Thoracic aorta (tissue), 2 donors: Measurements from ENCODE around the gene SCN5A. TPM values are rescaled to one million over a fixed set of nuclear protein-coding genes. Genes with fewer than 3 reads are reported as not detected.

Experiments
- ATAC-seq: fragments of 150-250 bp; one replicate; pipeline ENCODE4 v1.8.0; 2017; ENCODE audit warnings: low read depth; ENCODE audit not compliant: insufficient number of reproducible peaks, low FRiP score
- DNase-seq: peaks from one replicate; pipeline ENCODE4 v3.0.0-alpha.2; 2020; ENCODE audit warnings: low spot score
- H3K27ac ChIP-seq, 2 donors: fragments of 200-600 bp; sonication (generic); 1 replicate in 1 of 2; 2 replicates in 1 of 2; pipeline ENCODE4 v1.5.1; 2016; ENCODE audit warnings: mild to moderate bottlenecking in 2 of 2, moderate library complexity in 2 of 2
- H3K27me3 ChIP-seq: fragments of 200-600 bp; sonication (generic); replicated peaks from 2 replicates; pipeline ENCODE4 v1.6.0; 2016; ENCODE audit warnings: mild to moderate bottlenecking; ENCODE audit not compliant: insufficient read depth
- H3K36me3 ChIP-seq: fragments of 200-600 bp; sonication (generic); one replicate; pipeline ENCODE4 v1.5.1; 2016
- H3K4me1 ChIP-seq, 2 donors: fragments of 200-600 bp; sonication (generic); 1 replicate in 1 of 2; 2 replicates in 1 of 2; pipeline versions ENCODE4 v1.5.1 to v1.6.0; 2016; ENCODE audit warnings: low read depth in 2 of 2, mild to moderate bottlenecking in 1 of 2; ENCODE audit not compliant: control insufficient read depth in 1 of 2
- H3K4me3 ChIP-seq: fragments of 200-600 bp; sonication (generic); 2 replicates; pipeline ENCODE4 v1.5.1; 2016; ENCODE audit warnings: mild to moderate bottlenecking
- H3K9me3 ChIP-seq: fragments of 200-600 bp; sonication (generic); 2 replicates; pipeline ENCODE4 v1.5.1; 2016
- total RNA-seq, 2 donors: library from RNA; depleted of rRNA; stranded (reverse); fragments of >200 nt; gene quantifications; one replicate each; pipeline versions ENCODE4 v1.1.0 to v1.2.3, GENCODE V29; 2016
- TF ChIP-seq, protein P1 (sequence below): fragments of 200-600 bp; sonication (generic); IDR thresholded peaks from one replicate; pipeline ENCODE4 v1.5.1; 2019; ENCODE audit warnings: antibody characterized with exemption

The SCN5A gene
- total RNA-seq, 2 donors from 2014 or later: 5.4 to 14.4 TPM

DNA sequence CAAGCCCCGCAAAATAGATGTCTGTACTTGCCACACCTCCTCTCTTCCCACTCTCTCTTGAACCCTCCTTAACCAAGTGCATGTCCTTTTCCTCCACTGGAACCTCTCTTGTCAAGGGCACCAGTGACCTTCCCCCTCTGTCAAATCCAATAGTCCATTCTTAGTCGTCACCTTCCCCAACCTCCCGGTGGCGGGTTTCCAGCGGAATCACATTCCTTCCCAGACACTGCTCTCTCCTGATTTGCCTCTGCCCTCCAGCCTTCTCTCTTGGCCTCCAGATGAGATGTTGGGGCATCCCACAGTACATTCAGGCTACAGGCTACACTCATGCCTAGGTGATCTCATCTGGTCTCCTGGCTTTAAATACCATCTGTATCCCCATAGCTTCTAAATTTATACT lies 31.1 kb downstream of the SCN5A start:
- no peak for DNase-seq
- ATAC-seq: no peak
- no peaks in the 10 kb centered on the region for H3K4me1 ChIP-seq
- TF ChIP-seq, protein P1, sequence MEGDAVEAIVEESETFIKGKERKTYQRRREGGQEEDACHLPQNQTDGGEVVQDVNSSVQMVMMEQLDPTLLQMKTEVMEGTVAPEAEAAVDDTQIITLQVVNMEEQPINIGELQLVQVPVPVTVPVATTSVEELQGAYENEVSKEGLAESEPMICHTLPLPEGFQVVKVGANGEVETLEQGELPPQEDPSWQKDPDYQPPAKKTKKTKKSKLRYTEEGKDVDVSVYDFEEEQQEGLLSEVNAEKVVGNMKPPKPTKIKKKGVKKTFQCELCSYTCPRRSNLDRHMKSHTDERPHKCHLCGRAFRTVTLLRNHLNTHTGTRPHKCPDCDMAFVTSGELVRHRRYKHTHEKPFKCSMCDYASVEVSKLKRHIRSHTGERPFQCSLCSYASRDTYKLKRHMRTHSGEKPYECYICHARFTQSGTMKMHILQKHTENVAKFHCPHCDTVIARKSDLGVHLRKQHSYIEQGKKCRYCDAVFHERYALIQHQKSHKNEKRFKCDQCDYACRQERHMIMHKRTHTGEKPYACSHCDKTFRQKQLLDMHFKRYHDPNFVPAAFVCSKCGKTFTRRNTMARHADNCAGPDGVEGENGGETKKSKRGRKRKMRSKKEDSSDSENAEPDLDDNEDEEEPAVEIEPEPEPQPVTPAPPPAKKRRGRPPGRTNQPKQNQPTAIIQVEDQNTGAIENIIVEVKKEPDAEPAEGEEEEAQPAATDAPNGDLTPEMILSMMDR: no peak
- no peak overlapping the region for H3K27ac ChIP-seq
- H3K9me3 ChIP-seq: no peaks in the 10 kb centered on the region
- no peak overlapping the region for H3K4me3 ChIP-seq
- no peaks in the 10 kb centered on the region for H3K27me3 ChIP-seq
- H3K36me3 ChIP-seq: no peaks in the 10 kb centered on the region

GRCh38 chr3:38617586-38617985 lies 31.9 kb downstream of the SCN5A start:
- TF ChIP-seq, protein P1: no peak
- ATAC-seq (no peak), DNase-seq (no peak)

DNA sequence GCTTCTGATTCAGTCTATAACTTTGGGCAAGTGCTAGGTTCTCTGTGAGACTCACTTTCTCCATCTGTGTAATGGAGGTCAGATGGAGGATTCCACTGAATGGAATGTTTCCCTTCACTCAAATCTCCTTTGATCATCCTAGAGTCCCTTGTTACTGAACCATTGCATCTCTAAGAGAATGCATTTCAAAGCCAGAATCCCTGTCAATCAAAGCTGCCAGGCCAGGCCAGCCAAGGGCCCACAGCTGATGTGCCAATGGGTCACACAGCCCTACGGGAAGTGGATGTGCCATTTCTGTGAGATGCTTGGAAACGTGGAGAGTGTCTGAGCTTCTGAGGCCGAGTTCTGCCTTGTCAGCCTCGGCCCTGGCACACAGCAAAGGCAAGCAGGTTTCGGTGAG lies 32.4 kb downstream of the SCN5A start:
- Histone ChIP-seq H3K36me3 (no peaks in the 10 kb centered on the region), H3K4me1 (no peaks in the 10 kb centered on the region), H3K27me3 (no peaks in the 10 kb centered on the region), H3K9me3 (no peaks in the 10 kb centered on the region), H3K4me3 (no peak overlapping the region), H3K27ac (no peak overlapping the region)
- DNase-seq: no peak
- ATAC-seq: no peak
- TF ChIP-seq, protein P1: no peak

More at GRCh38 chr3:38617586-38617985, 31.9 kb downstream of the SCN5A start:
- no peaks in the 10 kb centered on the region for H3K9me3 ChIP-seq
- no peaks in the 10 kb centered on the region for H3K27me3 ChIP-seq
- H3K4me3 ChIP-seq: no peak overlapping the region
- no peaks in the 10 kb centered on the region for H3K36me3 ChIP-seq
- no peak overlapping the region for H3K27ac ChIP-seq
- no peaks in the 10 kb centered on the region for H3K4me1 ChIP-seq

- DNase-seq: no peak
- Histone ChIP-seq H3K27ac (no peak overlapping the region), H3K36me3 (no peaks in the 10 kb centered on the region), H3K4me1 (no peaks in the 10 kb centered on the region), H3K4me3 (no peak overlapping the region), H3K27me3 (no peaks in the 10 kb centered on the region), H3K9me3 (no peaks in the 10 kb centered on the region)
- ATAC-seq: no peak
- TF ChIP-seq, protein P1: no peak
Measured at GRCh38 chr3:38616658-38617057, 32.8 kb downstream of the SCN5A start.

- Histone ChIP-seq H3K9me3 (no peaks in the 10 kb centered on the region), H3K4me3 (no peak overlapping the region), H3K36me3 (no peaks in the 10 kb centered on the region), H3K4me1 (no peaks in the 10 kb centered on the region), H3K27ac (no peak overlapping the region), H3K27me3 (no peaks in the 10 kb centered on the region)
- no peak for DNase-seq
- TF ChIP-seq, protein P1: no peak
- ATAC-seq: no peak
Measured at GRCh38 chr3:38616111-38616510, 33.4 kb downstream of the SCN5A start.
